K562 (cell line): ENCODE results near the gene MYH9.
A peak's percentile ranks its signal among the peaks of the same experiment; 100 is the strongest.

Experiments
- BRCA1 ChIP-seq, 2 experiments: fragments of 450-650 bp in 1 of 2; sonication (generic) in 1 of 2; formaldehyde crosslinking in 1 of 2; IDR thresholded peaks; 2 replicates each; pipeline versions ENCODE4 v1.5.0 to v1.6.1; 2017 to 2020; ENCODE audit warnings: mild to moderate bottlenecking in 1 of 2, missing genetic modification reagents in 1 of 2
- CTCF ChIP-seq, 3 experiments: IDR thresholded peaks in 2 of 3; conservative IDR thresholded peaks in 1 of 3; 2 replicates each; pipeline ENCODE4 v1.5.1; 2011 to 2012; ENCODE audit warnings: low read length in 3 of 3, mild to moderate bottlenecking in 3 of 3, control low read depth in 2 of 3, improper control_type of control experiment in 1 of 3, inconsistent platforms in 1 of 3, low read depth in 1 of 3, mixed read lengths in 1 of 3, moderate library complexity in 1 of 3; ENCODE audit not compliant: insufficient read depth in 2 of 3
- E2F8 ChIP-seq: fragments of 450-650 bp; IDR thresholded peaks from 2 replicates; pipeline ENCODE4 v1.7.1; 2018; ENCODE audit warnings: mild to moderate bottlenecking, low read depth; ENCODE audit not compliant: partially characterized antibody
- ELF1 ChIP-seq: fragments of 200-800 bp; sonication (Bioruptor generic); IDR thresholded peaks from 2 replicates; pipeline ENCODE4 v1.6.1; 2016; ENCODE audit warnings: missing genetic modification characterization, missing compliant biosample characterization
- EP300 ChIP-seq: IDR thresholded peaks from 2 replicates; pipeline ENCODE4 v1.6.1; 2012; ENCODE audit warnings: low read length, improper control_type of control experiment
- KDM4B ChIP-seq, 2 experiments: fragments of 450-650 bp in 1 of 2; sonication (generic) in 1 of 2; IDR thresholded peaks; 2 replicates each; pipeline ENCODE4 v1.6.1; 2016 to 2017; ENCODE audit warnings: borderline replicate concordance in 2 of 2, antibody characterized with exemption in 1 of 2, low read depth in 1 of 2, mild to moderate bottlenecking in 1 of 2
- KDM5B ChIP-seq: fragments of 200-600 bp; sonication (generic); IDR thresholded peaks from 2 replicates; pipeline ENCODE4 v1.6.1; 2012; ENCODE audit warnings: low read depth, mild to moderate bottlenecking, moderate library complexity, low read length, control low read depth, inconsistent platforms; ENCODE audit not compliant: insufficient replicate concordance
- KLF10 ChIP-seq: fragments of 250-450 bp; sonication (Bioruptor Pico); IDR thresholded peaks from 2 replicates; pipeline ENCODE4 v1.6.1; 2021; ENCODE audit warnings: matching md5 sums
- NCOR1 ChIP-seq: fragments of 450-650 bp; IDR thresholded peaks from 2 replicates; pipeline ENCODE4 v1.6.1; 2016; ENCODE audit warnings: mild to moderate bottlenecking, moderate library complexity
- PKNOX1 ChIP-seq: fragments of 450-650 bp; IDR thresholded peaks from 2 replicates; pipeline ENCODE4 v1.6.1; 2016

- TF ChIP-seq E2F8 = no peak
- TF ChIP-seq CTCF (IDR thresholded peaks at IDR 0.05 in 2 of 3, conservative IDR thresholded peaks at IDR 0.05 in 1 of 3; ENCODE audit: insufficient read depth in 2 of 3, low read depth in 1 of 3, low read length in 3 of 3) = no peak
- no peak; the same call in 1 of the 2 replicates for TF ChIP-seq EP300
- no peak for TF ChIP-seq PKNOX1
- no peak for TF ChIP-seq ELF1 (tag)
- no peak for TF ChIP-seq BRCA1 (IDR thresholded peaks at IDR 0.05)
- no peak for TF ChIP-seq BRCA1 (CRISPR knock-in tag; IDR thresholded peaks at IDR 0.05)
- no peak for TF ChIP-seq KDM5B
- TF ChIP-seq KLF10 (CRISPR knock-in tag) = no peak
- TF ChIP-seq NCOR1 = peak; percentile 69
- TF ChIP-seq KDM4B (IDR thresholded peaks at IDR 0.05; ENCODE audit: borderline replicate concordance in 2 of 2, low read depth in 1 of 2) = 0 out of 4 replicates have a peak, but pooled peaks of 1 of the 2 experiments have one; percentile 32
Measured at GRCh38 chr22:36329254-36330078, 58.3 kb downstream of the MYH9 start.
